Muscle layer of colon (tissue), 2 donors: ENCODE measurements around the gene SMARCAL1.

ENCODE experiments used
- H3K27ac ChIP-seq: one replicate; pipeline ENCODE4 v1.7.0; 2013; ENCODE audit warnings: low read depth, mild to moderate bottlenecking, low read length, moderate library complexity
- H3K27me3 ChIP-seq, 2 donors: one replicate each; pipeline ENCODE4 v1.7.0; 2013; ENCODE audit warnings: low read length in 2 of 2, mild to moderate bottlenecking in 2 of 2; ENCODE audit not compliant: insufficient read depth in 2 of 2, control insufficient read depth in 1 of 2
- H3K36me3 ChIP-seq: one replicate; pipeline ENCODE4 v1.7.0; 2013; ENCODE audit warnings: mild to moderate bottlenecking, low read length; ENCODE audit not compliant: insufficient read depth
- H3K4me1 ChIP-seq: one replicate; pipeline ENCODE4 v1.7.0; 2013; ENCODE audit warnings: mild to moderate bottlenecking, low read length; ENCODE audit not compliant: insufficient read depth
- H3K4me3 ChIP-seq, 2 donors: one replicate each; pipeline ENCODE4 v1.7.0; 2013; ENCODE audit warnings: low read length in 2 of 2, low read depth in 1 of 2, mild to moderate bottlenecking in 1 of 2, moderate library complexity in 1 of 2
- H3K9ac ChIP-seq: one replicate; pipeline ENCODE4 v1.7.0; 2013; ENCODE audit warnings: low read length
- H3K9me3 ChIP-seq: one replicate; pipeline ENCODE4 v1.7.0; 2013; ENCODE audit warnings: mild to moderate bottlenecking, low read length
- donor health status: abdominal sarcoma.
- donor health status: Adenocarcinoma of cecum.

Gene SMARCAL1

GRCh38 chr2:216485237-216485636, 73.0 kb downstream of the SMARCAL1 start:
- Histone ChIP-seq H3K9ac (no peak overlapping the region), H3K4me3 (no peak overlapping the region), H3K27ac (no peak overlapping the region), H3K9me3 (no peaks in the 10 kb centered on the region), H3K36me3 (peaks cover 16% of the 10 kb centered on the region), H3K4me1 (no peaks in the 10 kb centered on the region), H3K27me3 (no peaks in the 10 kb centered on the region)

- Histone ChIP-seq H3K36me3 (peaks cover 11% of the 10 kb centered on the region), H3K27ac (no peak overlapping the region)
These were observed 73.5 kb downstream of the SMARCAL1 start for GRCh38 chr2:216485745-216486144.

GRCh38 chr2:216486271-216486670, 74.0 kb downstream of the SMARCAL1 start:
- Histone ChIP-seq H3K9me3 (no peaks in the 10 kb centered on the region), H3K4me3 (no peak overlapping the region), H3K27me3 (no peaks in the 10 kb centered on the region), H3K9ac (no peak overlapping the region), H3K27ac (no peak overlapping the region), H3K4me1 (no peaks in the 10 kb centered on the region), H3K36me3 (peaks cover 9% of the 10 kb centered on the region)

More at GRCh38 chr2:216485745-216486144, 73.5 kb downstream of the SMARCAL1 start:
- no peak overlapping the region for H3K4me3 ChIP-seq
- no peak overlapping the region for H3K9ac ChIP-seq
- no peaks in the 10 kb centered on the region for H3K27me3 ChIP-seq
- no peaks in the 10 kb centered on the region for H3K4me1 ChIP-seq
- no peaks in the 10 kb centered on the region for H3K9me3 ChIP-seq

GRCh38 chr2:216486708-216487107, 74.4 kb downstream of the SMARCAL1 start:
- no peaks in the 10 kb centered on the region for H3K4me1 ChIP-seq
- peaks cover 9% of the 10 kb centered on the region for H3K36me3 ChIP-seq
- no peak overlapping the region for H3K4me3 ChIP-seq
- no peak overlapping the region for H3K9ac ChIP-seq
- no peak overlapping the region for H3K27ac ChIP-seq
- no peaks in the 10 kb centered on the region for H3K27me3 ChIP-seq
- H3K9me3 ChIP-seq, result no peaks in the 10 kb centered on the region

GRCh38 chr2:216490061-216490460, 77.8 kb downstream of the SMARCAL1 start:
- Histone ChIP-seq H3K9me3 (no peaks in the 10 kb centered on the region), H3K27ac (no peak overlapping the region), H3K4me3 (no peak overlapping the region), H3K27me3 (no peaks in the 10 kb centered on the region), H3K36me3 (no peaks in the 10 kb centered on the region), H3K9ac (no peak overlapping the region), H3K4me1 (no peaks in the 10 kb centered on the region)

GRCh38 chr2:216491793-216492596, 79.7 kb downstream of the SMARCAL1 start:
- no peak overlapping the region for H3K9ac ChIP-seq
- H3K27ac ChIP-seq, result no peak overlapping the region
- no peaks in the 10 kb centered on the region for H3K36me3 ChIP-seq
- no peaks in the 10 kb centered on the region for H3K27me3 ChIP-seq
- no peak overlapping the region for H3K4me3 ChIP-seq
- H3K4me1 ChIP-seq, result no peaks in the 10 kb centered on the region
- H3K9me3 ChIP-seq, result no peaks in the 10 kb centered on the region

GRCh38 chr2:216492597-216493333, 80.5 kb downstream of the SMARCAL1 start:
- Histone ChIP-seq H3K4me3 (no peak overlapping the region), H3K4me1 (peaks cover 7% of the 10 kb centered on the region), H3K9me3 (no peaks in the 10 kb centered on the region), H3K9ac (no peak overlapping the region), H3K36me3 (no peaks in the 10 kb centered on the region), H3K27me3 (no peaks in the 10 kb centered on the region), H3K27ac (no peak overlapping the region)

- no peaks in the 10 kb centered on the region for H3K9me3 ChIP-seq
- H3K27ac ChIP-seq, result no peak overlapping the region
- H3K4me1 ChIP-seq, result peaks cover 8% of the 10 kb centered on the region
- H3K27me3 ChIP-seq, result no peaks in the 10 kb centered on the region
- no peak overlapping the region for H3K4me3 ChIP-seq
- H3K36me3 ChIP-seq, result no peaks in the 10 kb centered on the region
- H3K9ac ChIP-seq, result no peak overlapping the region
These were observed 81.0 kb downstream of the SMARCAL1 start for GRCh38 chr2:216493334-216493685.

- no peak overlapping the region for H3K9ac ChIP-seq
- H3K4me3 ChIP-seq, result no peak overlapping the region
- peaks cover 14% of the 10 kb centered on the region for H3K36me3 ChIP-seq
- no peaks in the 10 kb centered on the region for H3K27me3 ChIP-seq
- peaks cover 23% of the 10 kb centered on the region for H3K4me1 ChIP-seq
- H3K9me3 ChIP-seq, result no peaks in the 10 kb centered on the region
- no peak overlapping the region for H3K27ac ChIP-seq
These were observed 83.4 kb downstream of the SMARCAL1 start for GRCh38 chr2:216495656-216496055.

- Histone ChIP-seq H3K36me3 (peaks cover 27% of the 10 kb centered on the region), H3K27me3 (no peaks in the 10 kb centered on the region), H3K27ac (peak overlapping the region; percentile 94), H3K4me3 (peak overlapping the region; percentile 84 to 93), H3K4me1 (peaks cover 26% of the 10 kb centered on the region), H3K9me3 (no peaks in the 10 kb centered on the region), H3K9ac (peak overlapping the region; percentile 59)
These were observed 85.2 kb downstream of the SMARCAL1 start for GRCh38 chr2:216497382-216498069.

- peak overlapping the region; percentile 84 to 93 for H3K4me3 ChIP-seq
- peak overlapping the region; percentile 94 for H3K27ac ChIP-seq
- peak overlapping the region; percentile 59 for H3K9ac ChIP-seq
- peaks cover 26% of the 10 kb centered on the region for H3K4me1 ChIP-seq
- H3K36me3 ChIP-seq, result peaks cover 32% of the 10 kb centered on the region
- no peaks in the 10 kb centered on the region for H3K27me3 ChIP-seq
- H3K9me3 ChIP-seq, result no peaks in the 10 kb centered on the region
These were observed 85.7 kb downstream of the SMARCAL1 start for GRCh38 chr2:216498070-216498378.
